Activated CD4-positive, CD25-positive, alpha-beta regulatory T cell treated with anti-CD3 and anti-CD28 coated beads, Interleukin-2, amount 50 U/mL, for 16 hours (primary cell): ENCODE data around the gene TMEM183A.
"Not testable (repeated sequence)": the region's sequence is repeated elsewhere in the genome, so short reads cannot be mapped to it uniquely, and the experiment has no call there.

ENCODE experiments used
- DNase-seq: peaks from one replicate; pipeline ENCODE4 v3.0.0-alpha.2; 2020; ENCODE audit warnings: low read depth, low spot score

Gene TMEM183A, protein sequence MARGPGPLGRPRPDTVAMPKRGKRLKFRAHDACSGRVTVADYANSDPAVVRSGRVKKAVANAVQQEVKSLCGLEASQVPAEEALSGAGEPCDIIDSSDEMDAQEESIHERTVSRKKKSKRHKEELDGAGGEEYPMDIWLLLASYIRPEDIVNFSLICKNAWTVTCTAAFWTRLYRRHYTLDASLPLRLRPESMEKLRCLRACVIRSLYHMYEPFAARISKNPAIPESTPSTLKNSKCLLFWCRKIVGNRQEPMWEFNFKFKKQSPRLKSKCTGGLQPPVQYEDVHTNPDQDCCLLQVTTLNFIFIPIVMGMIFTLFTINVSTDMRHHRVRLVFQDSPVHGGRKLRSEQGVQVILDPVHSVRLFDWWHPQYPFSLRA

DNA sequence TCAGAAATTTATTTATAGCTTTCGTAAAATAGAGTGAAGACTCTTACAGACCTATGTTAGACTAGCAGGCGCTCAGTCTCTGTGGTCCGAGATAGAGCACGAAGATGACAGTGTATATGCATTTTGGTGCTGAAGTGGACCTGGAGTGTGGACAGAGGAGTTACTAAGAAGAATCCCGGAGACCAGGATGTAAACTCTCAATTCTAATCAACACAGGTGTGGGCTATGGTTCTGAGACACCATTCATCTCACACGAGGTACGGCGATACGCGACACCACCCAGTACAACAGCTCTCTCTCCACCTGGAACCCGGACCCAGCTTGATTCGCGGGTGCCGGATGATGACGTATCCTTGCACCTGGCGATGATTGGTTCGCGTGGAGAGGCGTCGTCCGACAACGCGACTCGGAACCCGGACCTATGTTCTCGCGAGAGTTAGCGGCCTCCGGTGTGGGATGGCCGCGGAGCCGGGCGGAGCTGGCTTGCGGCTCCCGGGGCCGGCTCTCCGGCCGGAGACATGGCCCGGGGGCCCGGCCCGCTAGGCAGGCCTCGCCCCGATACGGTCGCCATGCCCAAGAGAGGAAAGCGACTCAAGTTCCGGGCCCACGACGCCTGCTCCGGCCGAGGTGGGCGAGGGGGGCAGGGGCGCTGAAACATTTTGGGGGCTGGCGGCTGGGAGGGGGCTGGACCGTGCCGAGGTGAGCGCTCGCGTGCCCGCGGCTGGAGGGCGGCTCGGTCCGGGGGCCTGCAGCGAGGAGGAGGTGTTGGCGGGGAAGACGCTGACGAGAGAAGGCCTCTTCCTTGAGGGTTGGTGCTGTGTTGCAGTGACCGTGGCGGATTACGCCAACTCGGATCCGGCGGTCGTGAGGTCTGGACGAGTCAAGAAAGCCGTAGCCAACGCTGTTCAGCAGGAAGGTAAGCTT is at the start of gene TMEM183A:
Gene TMEM183A, plus strand, starts transcription at position 427 of the 924 bp plus-strand sequence. Its CDS starts 92 bp downstream, at position 519.
- peak; percentile 92 for DNase-seq

DNA sequence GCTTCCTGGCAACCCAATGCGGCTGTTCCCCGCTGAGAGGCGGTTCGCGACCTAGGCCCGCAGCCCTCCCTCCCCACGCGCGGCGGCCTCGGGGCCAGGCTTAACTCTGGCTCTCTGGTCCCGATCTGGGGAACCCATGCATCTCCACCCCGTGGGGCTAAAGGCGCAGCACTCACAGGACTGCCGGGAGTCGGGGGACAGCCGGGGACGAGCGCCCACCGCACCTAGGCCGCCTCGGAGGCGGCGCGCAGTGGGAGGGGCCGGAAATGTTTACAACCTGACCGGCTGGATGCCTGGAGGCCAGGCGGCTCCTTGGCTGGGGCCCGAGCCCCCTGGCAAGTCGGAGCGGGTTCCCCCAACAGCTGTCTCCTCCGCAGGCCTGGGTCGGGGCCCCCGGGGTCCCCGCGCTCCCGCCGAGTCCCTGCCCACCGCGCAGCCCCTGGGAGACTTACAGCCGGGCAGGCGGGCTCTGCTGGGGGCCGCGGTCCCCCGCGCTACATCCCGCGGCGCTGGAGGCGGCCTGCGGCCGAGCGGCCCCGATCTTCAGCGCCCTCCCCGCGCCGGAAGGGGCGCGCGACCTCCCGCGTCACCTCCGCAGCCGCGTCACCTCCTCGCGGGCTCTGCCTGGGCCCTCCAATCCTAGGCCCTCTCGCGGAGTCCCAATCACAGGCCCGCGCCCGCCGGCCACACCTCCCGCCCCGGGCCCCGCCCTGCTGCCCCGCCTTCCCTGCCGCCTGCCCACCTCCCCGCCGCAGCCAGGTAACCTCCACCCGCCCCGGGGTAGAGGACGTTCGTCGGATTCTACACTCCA is 49.2 kb upstream of the TMEM183A start, which contains the start of gene ADIPOR1:
Gene ADIPOR1, minus strand, starts transcription at position 580 of the 811 bp plus-strand sequence. CDS start 7,242 bp downstream, outside the sequence.
- DNase-seq: peak; percentile 86

DNA sequence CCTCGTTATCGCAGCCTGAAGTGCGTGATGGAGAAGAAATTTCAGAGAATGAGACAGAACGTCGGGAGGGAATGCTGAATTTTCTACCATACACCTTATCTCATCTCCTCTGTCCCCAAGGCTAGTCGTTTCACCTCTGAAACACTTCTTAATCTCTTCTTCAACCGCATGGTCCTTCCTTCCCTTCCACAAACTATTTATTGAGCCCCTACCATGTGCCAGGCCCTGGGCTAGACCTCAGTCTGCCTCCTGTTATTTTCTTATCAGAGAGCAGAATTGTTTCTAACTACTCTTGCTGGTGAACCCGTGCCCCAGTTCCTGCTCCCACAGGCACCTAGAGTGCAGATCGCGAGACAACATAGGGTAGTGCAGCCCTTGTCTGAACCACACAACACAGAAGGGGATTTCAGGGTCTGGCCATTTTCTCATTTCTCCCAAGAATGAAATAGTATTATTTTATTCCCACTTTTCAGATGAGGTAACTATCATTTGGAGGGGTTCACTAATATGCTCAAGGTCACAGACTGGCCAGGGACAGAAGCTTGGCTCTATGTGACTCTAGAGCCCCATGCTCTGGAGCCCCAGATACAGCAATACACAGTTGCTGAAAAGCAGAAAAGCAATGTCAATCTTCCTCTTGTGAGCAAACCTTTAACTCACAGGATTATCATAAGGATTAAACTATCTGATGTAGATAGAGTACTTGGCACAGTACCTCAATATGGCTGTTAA is 48.5 kb upstream of the TMEM183A start:
- DNase-seq: no peak

DNA sequence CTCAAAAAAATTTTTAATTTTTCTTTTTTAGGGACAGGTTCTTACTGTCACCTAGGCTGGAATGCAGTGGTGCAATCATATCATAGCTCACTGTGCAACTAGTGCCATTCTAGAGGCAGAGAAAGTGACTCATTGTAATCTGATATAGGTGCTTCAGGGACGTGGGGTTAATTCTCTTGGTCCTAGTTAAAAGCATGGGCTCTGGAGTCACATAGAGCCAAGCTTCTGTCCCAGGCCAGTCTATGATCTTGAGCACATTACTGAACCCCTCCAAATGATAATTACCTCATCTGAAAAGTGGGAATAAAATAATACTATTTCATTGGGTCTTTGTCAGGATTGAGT is 47.9 kb upstream of the TMEM183A start:
- no peak for DNase-seq

DNA sequence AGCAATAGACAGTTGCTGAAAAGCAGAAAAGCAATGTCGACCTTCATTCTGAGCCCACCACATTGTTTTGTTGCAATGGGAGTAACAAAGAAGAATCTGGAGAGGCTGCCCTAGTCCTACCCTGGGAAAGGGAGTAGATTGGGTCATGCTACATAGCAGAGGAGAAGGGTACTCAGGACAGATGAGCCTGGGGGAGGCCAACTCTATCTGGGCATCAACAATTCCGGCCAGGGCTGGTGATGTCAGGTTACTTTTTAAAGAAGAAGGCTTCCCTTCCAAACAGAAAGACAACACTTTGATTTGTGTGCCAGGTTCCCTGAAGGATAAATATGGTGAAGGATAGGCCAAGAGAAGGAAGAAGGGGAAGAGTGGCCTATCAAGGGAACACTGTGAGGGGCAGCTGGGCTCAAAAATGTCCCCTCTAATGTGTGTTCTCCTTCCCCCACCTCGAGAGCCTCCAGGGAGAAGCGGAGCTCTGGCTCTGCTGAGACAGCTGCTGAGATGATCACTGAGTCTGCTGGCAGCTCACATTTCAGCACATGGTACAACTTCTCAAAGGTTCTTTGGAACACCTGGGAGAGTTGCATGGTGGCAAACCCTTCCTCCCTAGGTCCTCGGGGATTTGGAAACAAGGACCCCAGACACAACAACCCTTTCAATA is 45.8 kb upstream of the TMEM183A start:
- DNase-seq: no peak

DNA sequence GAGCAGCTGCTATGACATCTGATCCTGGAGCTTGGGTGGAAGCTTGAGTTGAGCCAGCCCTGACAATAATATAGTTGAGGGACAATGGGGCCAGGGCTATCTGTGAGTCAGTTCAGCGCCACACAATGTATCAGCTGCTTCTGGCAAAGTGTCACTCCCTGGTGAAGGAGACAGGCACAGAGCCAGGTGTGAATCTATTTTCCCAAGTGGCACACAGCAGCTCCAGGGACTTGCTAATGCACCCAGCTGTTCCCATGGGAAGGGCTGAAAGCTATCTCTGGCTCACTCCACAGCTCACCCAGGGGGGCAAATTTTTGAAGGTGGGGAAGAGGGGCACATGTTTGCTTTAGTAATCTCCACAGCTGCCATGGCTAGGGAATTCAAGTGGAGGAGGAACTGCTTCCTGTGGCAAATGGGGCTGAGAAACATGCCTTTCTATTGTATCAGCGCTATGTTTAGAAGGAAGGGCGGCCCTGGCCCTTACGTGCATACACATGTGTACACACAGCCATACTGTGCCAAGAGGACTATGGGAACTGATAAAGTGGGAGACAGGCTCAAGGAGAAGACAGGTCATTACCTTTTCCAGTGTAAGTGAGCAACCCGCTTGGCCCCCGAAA is 42.3 kb upstream of the TMEM183A start:
- no peak for DNase-seq

DNA sequence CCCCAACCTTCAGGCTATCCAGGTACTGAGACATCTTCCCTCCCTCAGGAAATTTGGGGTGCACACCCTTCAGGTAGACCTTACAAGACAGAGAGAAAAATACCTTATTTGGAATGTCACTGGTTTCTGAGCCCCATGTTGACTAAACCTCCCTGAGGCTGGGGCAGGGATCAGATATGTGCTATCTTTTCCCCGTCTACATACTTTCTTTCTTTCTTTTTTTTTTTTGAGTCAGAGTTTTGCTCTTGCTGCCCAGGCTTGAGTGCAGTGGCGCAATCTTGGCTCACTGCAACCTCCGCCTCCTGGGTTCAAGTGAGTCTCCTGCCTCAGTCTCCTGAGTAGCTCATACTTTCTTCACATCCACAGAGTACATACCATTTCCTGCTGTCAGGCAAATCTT is 41.8 kb upstream of the TMEM183A start:
- no peak for DNase-seq

DNA sequence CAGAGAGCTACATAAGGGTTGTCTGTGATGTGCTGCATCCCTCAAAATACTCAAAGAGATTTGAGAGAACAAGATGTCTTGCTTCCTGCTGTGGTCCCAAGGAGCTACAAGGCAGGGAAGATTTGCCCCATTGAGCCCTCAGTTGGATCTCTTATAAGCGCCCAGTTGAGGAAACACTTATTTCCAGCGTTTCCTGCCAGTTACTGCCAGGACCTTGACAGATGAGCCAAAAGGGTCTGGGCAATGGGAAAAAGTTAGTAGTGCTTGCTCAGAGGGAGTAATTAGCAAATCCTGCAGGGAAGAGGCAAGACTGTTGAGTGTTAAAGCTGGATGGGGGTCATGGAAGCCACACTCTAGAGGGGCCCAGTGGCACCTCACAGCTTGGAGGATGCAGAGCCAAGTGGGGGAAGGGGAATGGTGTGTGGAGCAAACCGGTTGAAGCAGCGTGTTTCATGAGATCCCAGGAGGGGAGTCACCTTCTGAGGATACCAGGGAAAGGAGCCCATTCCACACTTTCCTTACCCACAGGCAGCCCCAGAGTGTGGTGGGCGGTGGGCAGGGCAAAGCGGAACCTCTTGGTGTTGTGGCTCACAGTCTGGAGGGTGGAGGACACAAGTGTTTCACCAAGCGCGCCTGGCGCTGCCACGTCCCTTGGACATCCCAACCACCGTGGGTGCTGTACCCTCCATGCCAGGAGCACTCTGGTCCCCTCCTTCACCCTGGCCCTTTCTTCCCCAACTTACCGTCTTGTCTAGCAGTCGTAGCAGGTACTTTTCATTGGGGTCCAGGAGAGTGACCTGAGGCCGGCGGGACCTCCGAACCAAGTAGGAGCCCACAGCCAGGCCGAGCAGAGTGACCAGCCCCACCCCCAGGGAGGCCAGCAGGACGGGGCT is 40.9 kb upstream of the TMEM183A start:
- DNase-seq: no peak

DNA sequence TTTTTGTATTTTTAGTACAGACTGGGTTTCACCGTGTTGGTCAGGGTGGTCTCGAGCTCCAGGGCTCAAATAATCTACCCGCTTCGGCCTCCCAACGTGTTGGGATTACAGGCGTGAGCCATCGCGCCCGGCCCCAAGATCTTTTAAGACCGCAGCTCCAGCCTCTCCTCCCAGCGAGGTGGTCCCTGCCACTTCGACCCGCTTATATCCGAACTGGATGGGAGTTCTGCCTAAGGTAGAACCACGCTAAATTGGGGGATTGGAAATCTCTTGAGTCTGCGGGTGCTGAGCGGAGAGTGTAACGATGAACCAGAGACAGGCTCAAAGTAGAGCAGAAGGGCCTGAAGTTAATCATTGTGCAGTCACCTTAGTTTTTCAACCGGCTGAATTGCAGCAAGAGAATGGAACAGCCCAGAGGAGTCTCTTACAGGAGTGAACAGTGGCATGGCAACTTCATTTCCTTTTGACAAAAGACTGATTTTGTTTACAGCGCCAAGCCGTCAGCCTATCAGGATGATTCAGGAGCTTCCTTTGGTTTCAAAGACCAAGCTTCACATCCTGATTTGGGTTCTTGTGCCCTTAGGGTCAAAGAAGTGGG is 39.4 kb upstream of the TMEM183A start:
- DNase-seq: no peak

DNA sequence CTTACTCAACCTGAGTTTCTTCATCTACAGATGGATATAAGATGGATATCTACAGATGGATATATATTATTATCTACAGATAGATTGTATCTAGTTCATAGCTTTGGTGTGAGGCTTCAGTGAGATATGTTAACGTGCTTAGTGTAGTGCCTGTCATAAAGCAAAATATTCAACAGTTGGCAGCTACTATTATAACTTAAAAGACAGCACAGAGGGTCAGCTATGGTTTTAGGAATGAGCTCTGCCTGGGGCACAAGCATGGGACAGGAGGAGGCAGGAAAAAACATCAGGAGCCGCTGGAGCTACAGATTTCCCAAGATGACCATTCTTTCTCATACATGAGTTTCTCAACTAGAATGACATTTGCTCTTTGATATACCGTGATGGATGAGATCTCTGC is 38.8 kb upstream of the TMEM183A start:
- DNase-seq: no peak

DNA sequence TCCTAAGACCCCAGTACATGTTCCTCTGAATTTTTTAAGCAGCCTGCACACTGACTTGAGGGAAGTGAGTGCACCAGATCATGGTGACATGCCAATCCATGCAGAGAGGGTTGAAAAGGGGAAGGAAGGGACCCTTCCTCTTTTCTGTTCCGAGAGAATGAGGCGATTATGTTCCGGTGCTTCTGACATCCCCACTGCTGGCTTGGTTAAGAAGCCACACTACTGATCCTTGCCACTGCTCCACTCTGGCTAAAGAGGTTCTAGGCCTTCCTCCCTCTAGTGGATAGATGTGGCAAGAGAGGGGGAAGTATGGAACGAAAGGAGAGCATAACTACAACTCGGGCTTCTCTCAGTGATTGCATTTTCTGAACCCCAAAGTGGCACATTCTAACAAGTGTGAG is 38.3 kb upstream of the TMEM183A start:
- no peak for DNase-seq

DNA sequence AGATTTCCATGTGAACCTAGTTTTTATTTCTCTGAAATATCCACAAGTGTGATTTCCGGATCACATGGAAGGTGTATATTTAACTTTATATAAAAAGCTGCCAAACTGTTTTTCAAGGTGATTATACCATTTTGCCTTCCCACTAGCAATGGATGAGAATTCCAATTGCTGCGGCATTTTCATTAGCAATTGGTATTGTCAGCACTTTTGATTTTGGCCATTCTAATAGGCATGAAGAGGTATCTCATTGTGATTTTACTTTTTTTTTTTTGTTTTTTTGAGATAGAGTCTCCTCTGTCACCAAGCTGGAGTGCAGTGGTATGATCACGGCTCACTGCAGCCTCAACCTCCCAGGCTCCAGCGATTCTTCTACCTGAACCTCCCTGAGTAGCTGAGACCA is 35.1 kb upstream of the TMEM183A start:
- no peak for DNase-seq

DNA sequence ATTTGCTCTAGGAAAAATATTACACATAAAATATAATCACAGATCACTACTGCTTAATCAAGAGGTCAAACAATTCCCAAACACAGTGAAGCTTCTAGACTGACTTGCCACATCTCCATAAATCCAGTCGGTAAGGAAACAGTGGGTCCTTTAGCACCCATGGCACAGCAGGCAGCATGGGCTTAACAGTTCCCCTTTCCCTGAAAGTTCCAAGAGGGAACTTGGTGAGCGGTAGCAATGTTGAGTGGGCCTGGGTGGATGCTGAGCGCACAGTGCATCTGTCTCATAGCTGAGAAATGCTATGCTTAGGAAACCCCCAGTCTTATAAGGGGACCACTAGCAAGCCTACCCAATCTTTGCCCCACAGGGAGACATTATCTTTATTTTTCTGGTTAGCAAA is 32.3 kb upstream of the TMEM183A start:
- DNase-seq: no peak

DNA sequence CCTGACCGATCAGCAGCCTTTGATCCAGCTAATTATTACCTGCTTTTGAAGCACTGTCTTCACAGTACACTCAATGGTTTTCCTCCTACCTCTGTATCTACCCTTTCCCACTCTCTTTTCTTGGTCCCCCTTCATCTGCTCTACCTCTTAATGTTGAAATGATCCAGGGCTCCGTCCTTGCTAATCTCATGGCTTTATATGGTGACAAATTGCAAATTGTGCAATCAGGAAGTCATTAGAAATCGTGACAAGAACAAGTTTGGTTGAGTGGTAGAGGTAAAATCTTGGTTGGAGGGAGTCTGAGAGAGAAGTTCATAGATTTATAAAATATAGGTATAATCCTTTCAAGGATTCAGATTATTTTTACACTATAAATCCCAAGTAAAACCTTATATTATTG is 30.5 kb upstream of the TMEM183A start:
- no peak for DNase-seq

DNA sequence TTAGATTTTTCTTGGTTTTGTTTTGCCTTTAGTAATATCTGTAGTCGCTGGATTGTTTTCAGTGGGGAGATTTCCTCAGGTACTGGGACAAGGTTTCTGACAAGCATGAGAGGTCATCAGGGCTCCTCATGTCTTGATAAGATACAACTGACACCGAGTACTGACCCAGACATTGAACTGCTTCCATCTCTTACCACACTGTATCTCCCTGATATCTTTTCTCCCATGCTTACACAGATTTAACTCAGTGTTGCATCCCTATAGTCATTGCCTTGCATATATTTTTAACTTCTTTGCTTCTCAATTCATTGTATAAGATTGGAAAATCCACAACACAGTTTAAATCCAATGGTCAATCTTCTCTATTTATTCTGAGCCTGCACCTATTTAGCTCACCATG is 27.7 kb upstream of the TMEM183A start:
- no peak for DNase-seq

DNA sequence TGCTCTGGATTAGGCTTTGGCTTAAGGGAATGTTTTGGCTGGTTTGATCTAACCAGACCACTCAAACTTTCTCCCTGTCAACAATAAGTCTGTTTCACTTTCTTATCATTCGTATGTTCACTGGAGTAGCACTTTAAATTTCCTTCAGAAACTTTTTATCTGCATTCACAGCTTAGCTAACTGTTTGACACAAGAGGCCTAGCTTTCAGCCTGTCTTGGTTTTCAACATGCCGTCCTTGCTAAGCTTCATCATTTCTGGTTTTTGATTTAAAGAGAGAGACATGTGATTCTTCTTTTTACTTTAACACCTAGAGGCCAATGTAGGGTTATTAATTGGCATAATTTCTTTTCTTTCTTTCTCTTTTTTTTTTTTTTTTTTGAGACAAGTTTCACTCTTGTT is 25.2 kb upstream of the TMEM183A start:
- no peak for DNase-seq

DNA sequence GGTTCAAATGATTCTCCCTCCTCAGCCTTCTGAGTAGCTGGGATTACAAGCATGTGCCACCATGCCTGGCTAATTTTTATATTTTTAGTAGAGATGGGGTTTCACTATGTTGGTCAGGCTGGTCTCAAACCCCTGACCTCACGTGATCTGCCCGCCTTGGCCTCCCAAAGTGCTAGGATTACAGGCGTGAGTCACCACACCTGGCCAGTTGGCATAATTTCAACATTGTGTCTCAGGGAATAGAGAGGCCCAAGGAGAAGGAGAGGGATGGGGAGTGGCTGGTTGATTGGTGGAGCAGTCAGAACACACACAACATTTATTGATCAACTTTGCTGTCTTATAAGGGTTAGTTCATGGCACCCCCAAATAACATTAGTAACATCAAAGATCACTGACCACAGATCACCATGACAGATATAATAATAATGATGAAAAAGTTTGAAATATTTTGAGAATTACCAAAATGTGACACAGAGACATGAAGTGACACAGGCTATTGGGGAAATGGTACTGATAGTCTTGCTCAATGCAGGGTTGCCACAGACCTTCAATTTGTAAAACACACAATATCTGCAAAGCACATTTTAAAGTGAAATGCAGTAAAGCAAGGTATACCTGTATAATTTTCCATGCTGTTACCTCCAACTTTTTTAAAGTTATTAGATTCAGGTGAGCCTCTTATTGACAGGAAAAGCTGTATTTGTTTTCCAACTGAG is 24.3 kb upstream of the TMEM183A start:
- DNase-seq: no peak

DNA sequence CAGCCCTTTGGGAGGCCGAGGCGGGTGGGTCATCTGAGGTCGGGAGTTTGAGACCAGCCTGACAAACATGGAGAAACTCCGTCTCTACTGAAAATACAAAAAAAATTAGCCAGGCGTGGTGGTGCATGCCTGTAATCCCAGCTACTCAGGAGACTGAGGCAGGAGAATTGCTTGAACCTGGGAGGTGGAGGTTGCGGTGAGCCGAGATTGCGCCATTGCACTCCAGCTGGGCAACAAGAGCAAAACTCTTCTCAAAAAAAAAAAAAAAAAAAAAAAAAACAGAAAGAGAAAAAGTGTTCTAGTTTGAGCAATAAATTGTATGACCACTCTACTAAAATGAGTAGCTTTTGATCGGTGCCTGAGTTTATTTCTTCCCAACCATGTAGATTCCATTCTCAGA is 21.1 kb upstream of the TMEM183A start:
- not testable (repeated sequence) for DNase-seq
